Osteocyte (in vitro differentiated cells): ENCODE data around the gene ANGPTL4. TPM values are rescaled to one million over a fixed set of nuclear protein-coding genes. Genes with fewer than 3 reads are reported as not detected.
A peak's percentile ranks its signal among the peaks of the same experiment; 100 is the strongest.
"Not testable (repeated sequence)": the region's sequence is repeated elsewhere in the genome, so short reads cannot be mapped to it uniquely, and the experiment has no call there.

Source experiments
- DNase-seq: peaks from one replicate; pipeline ENCODE4 v3.0.0; 2021; ENCODE audit warnings: mixed read lengths; ENCODE audit not compliant: unreplicated experiment; ENCODE audit errors: extremely low spot score
- H3K27ac Mint-ChIP-seq: one replicate; pipeline ENCODE4 v1.8.0; 2021; ENCODE audit warnings: mild to moderate bottlenecking, mixed read lengths; ENCODE audit not compliant: unreplicated experiment
- H3K27me3 Mint-ChIP-seq: one replicate; pipeline ENCODE4 v1.8.0; 2021; ENCODE audit warnings: mixed read lengths; ENCODE audit not compliant: unreplicated experiment
- H3K36me3 Mint-ChIP-seq: one replicate; pipeline ENCODE4 v1.8.0; 2021; ENCODE audit warnings: mixed read lengths; ENCODE audit not compliant: unreplicated experiment
- H3K4me1 Mint-ChIP-seq: one replicate; pipeline ENCODE4 v1.8.0; 2021; ENCODE audit warnings: mixed read lengths; ENCODE audit not compliant: unreplicated experiment
- H3K4me3 Mint-ChIP-seq: one replicate; pipeline ENCODE4 v1.8.0; 2021; ENCODE audit warnings: mild to moderate bottlenecking, moderate library complexity, mixed read lengths; ENCODE audit not compliant: unreplicated experiment
- H3K9me3 Mint-ChIP-seq: one replicate; pipeline ENCODE4 v1.8.0; 2021; ENCODE audit warnings: mixed read lengths; ENCODE audit not compliant: unreplicated experiment
- CTCF ChIP-seq: fragments of 200-600 bp; sonication (generic); IDR thresholded peaks from 2 replicates; pipeline ENCODE4 v1.5.0; 2021; ENCODE audit warnings: antibody characterized with exemption, mild to moderate bottlenecking, moderate library complexity
- long read RNA-seq: library from polyadenylated mRNA; unstranded; transcript quantifications from one replicate; pipeline ENCODE4 v2.0.0, GENCODE V29; 2021
- total RNA-seq: library from RNA; stranded (reverse); gene quantifications from 2 replicates; pipeline ENCODE4 v1.2.1, GENCODE V29; 2021

Gene ANGPTL4
- total RNA-seq, result 6.5 and 8.6 TPM in 2 replicates
- long read RNA-seq, transcript ANGPTL4-201 (7 exons, 1,879 nt), result major isoform, 8 of 9 reads
- long read RNA-seq, partial matches to known transcripts, result 0 of 9 reads
- long read RNA-seq, other reads (novel, unspliced or antisense), result 0 of 9 reads

- TF ChIP-seq CTCF, result peak; percentile 21
- H3K4me3 Mint-ChIP-seq, result peak within 1 kb of the TSS; percentile 79
- DNase-seq, result peak; percentile 89
- no peaks in the 10 kb centered on the region for H3K27me3 Mint-ChIP-seq
- peaks cover 2% of the 10 kb centered on the region for H3K36me3 Mint-ChIP-seq
- H3K9me3 Mint-ChIP-seq, result no peaks in the 10 kb centered on the region
- H3K27ac Mint-ChIP-seq, result peak within 1 kb of the TSS; percentile 97
- H3K4me1 Mint-ChIP-seq, result peaks cover 49% of the 10 kb centered on the region
Observed at GRCh38 chr19:8363803-8364771, at the start of gene ANGPTL4. ANGPTL4 (plus strand) TSS chr19:8364155; CDS start chr19:8364322, 167 bp downstream.

- Mint-ChIP-seq H3K4me1 (peaks cover 15% of the 10 kb centered on the region), H3K36me3 (peaks cover 11% of the 10 kb centered on the region)
- not testable (repeated sequence) for DNase-seq, H3K9me3 Mint-ChIP-seq, H3K27ac Mint-ChIP-seq, H3K27me3 Mint-ChIP-seq, H3K4me3 Mint-ChIP-seq
Observed at GRCh38 chr19:8314981-8315640, 48.8 kb upstream of the ANGPTL4 start.

GRCh38 chr19:8316351-8317125 is 47.4 kb upstream of the ANGPTL4 start:
- no peak for DNase-seq
- Mint-ChIP-seq H3K27me3 (no peaks in the 10 kb centered on the region), H3K36me3 (peaks cover 10% of the 10 kb centered on the region), H3K9me3 (no peaks in the 10 kb centered on the region), H3K4me1 (peaks cover 22% of the 10 kb centered on the region), H3K4me3 (no peak overlapping the region), H3K27ac (no peak overlapping the region)
- TF ChIP-seq CTCF, result no peak

GRCh38 chr19:8318835-8319234 is 45.1 kb upstream of the ANGPTL4 start:
- peaks cover 16% of the 10 kb centered on the region for H3K36me3 Mint-ChIP-seq
- not testable (repeated sequence) for H3K4me3 Mint-ChIP-seq, H3K27me3 Mint-ChIP-seq, DNase-seq, H3K9me3 Mint-ChIP-seq, H3K27ac Mint-ChIP-seq
- peak; percentile 19 for TF ChIP-seq CTCF
- peaks cover 34% of the 10 kb centered on the region for H3K4me1 Mint-ChIP-seq

GRCh38 chr19:8319807-8320520 is 44.0 kb upstream of the ANGPTL4 start:
- Mint-ChIP-seq H3K36me3 (peaks cover 16% of the 10 kb centered on the region), H3K27me3 (no peaks in the 10 kb centered on the region), H3K4me1 (peaks cover 34% of the 10 kb centered on the region), H3K9me3 (no peaks in the 10 kb centered on the region), H3K4me3 (peak overlapping the region; percentile 99), H3K27ac (peak overlapping the region; percentile 98)
- no peak for TF ChIP-seq CTCF
- no peak for DNase-seq
